OCI-M2 (cell line): ENCODE results near the gene SLC4A1.

Source experiments
- DNase-seq: peaks from one replicate; lab custom pipeline; 2025; ENCODE audit not compliant: unreplicated experiment; lab: John Stamatoyannopoulos, UW

SLC4A1 gene

GRCh38 chr17:44284024-44284400 is 16.1 kb upstream of the SLC4A1 start:
- DNase-seq = no peak

GRCh38 chr17:44283344-44284023 is 15.5 kb upstream of the SLC4A1 start:
- DNase-seq = no peak

GRCh38 chr17:44282264-44282663 is 14.3 kb upstream of the SLC4A1 start:
- DNase-seq = no peak

GRCh38 chr17:44281570-44281969 is 13.6 kb upstream of the SLC4A1 start:
- DNase-seq = no peak

GRCh38 chr17:44280392-44280937 is 12.5 kb upstream of the SLC4A1 start:
- DNase-seq = no peak

GRCh38 chr17:44279666-44280391 is 11.9 kb upstream of the SLC4A1 start:
- no peak for DNase-seq

- no peak for DNase-seq
Measured at GRCh38 chr17:44279346-44279665, 11.4 kb upstream of the SLC4A1 start.

GRCh38 chr17:44277976-44278375 is 10.0 kb upstream of the SLC4A1 start:
- DNase-seq = no peak

- DNase-seq = no peak
Measured at GRCh38 chr17:44273607-44274006, 5.7 kb upstream of the SLC4A1 start.

- DNase-seq = no peak
Measured at GRCh38 chr17:44272954-44273353, 5.0 kb upstream of the SLC4A1 start.

- no peak for DNase-seq
Measured at GRCh38 chr17:44272321-44272951, 4.5 kb upstream of the SLC4A1 start.

GRCh38 chr17:44269535-44270240 is 1.8 kb upstream of the SLC4A1 start:
- no peak for DNase-seq

GRCh38 chr17:44268709-44269534 is 987 bp upstream of the SLC4A1 start:
- DNase-seq = no peak

- DNase-seq = no peak
Measured at GRCh38 chr17:44267165-44267455, 825 bp downstream of the SLC4A1 start.

- DNase-seq = no peak
Measured at GRCh38 chr17:44266402-44267164, 1.4 kb downstream of the SLC4A1 start.

GRCh38 chr17:44263345-44263902 is 4.5 kb downstream of the SLC4A1 start:
- no peak for DNase-seq

GRCh38 chr17:44262654-44263225 is 5.2 kb downstream of the SLC4A1 start:
- DNase-seq = no peak

- DNase-seq = no peak
Measured at GRCh38 chr17:44260296-44260695, 7.6 kb downstream of the SLC4A1 start.

GRCh38 chr17:44258811-44259351 is 9.1 kb downstream of the SLC4A1 start:
- DNase-seq = no peak
